ENCODE data around the gene NMT2.

- TF ChIP-seq CTCF (IDR thresholded peaks at IDR 0.05) (no peak), POLR2A (IDR thresholded peaks at IDR 0.05) (no peak), EP300 (IDR thresholded peaks at IDR 0.05) (no peak), POLR2AphosphoS5 (IDR thresholded peaks at IDR 0.05) (no peak)
Measured at GRCh38 chr10:15067154-15067553, 101.3 kb downstream of the NMT2 start.

Data from sigmoid colon (tissue), 4 donors.